ENCODE results near the gene KRTAP10-7.
"Not testable (repeated sequence)": the region's sequence is repeated elsewhere in the genome, so short reads cannot be mapped to it uniquely, and the experiment has no call there.

KRTAP10-7 gene, protein sequence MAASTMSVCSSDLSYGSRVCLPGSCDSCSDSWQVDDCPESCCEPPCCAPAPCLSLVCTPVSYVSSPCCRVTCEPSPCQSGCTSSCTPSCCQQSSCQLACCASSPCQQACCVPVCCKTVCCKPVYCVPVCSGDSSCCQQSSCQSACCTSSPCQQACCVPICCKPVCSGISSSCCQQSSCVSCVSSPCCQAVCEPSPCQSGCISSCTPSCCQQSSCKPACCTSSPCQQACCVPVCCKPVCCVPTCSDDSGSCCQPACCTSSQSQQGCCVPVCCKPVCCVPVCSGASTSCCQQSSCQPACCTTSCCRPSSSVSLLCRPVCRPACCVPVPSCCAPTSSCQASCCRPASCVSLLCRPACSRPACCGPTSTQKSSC

DNA sequence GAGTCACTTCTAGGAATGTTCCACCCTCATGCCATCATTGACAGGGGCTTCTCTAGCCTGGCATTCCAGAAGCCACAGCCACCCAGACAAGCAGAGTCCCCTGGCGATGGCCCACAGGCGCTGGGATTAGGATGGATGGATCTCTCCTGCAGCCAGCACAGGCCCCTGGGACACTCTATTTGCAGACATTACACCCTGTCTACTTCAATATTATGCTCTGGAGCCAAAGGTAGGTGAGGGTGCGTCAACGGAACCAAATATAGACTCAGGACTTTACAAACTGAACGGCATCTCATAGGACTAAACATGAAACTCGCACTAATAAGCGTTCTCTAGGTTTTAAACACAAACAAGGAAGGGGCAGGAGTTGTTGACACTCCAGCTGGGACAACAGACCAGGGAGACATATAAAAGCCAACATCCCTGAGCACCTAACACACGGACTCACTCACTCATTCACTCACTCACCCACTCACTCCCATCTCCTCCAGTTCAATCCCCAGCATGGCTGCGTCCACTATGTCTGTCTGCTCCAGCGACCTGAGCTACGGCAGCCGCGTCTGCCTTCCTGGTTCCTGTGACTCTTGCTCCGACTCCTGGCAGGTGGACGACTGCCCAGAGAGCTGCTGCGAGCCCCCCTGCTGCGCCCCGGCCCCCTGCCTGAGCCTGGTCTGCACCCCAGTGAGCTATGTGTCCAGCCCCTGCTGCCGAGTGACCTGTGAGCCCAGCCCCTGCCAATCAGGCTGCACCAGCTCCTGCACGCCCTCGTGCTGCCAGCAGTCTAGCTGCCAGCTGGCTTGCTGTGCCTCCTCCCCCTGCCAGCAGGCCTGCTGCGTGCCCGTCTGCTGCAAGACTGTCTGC, at the start of gene KRTAP10-7:
KRTAP10-7 (plus strand) TSS at position 480 of the 861 bp plus-strand sequence; CDS start at position 505, 25 bp downstream.
- not testable (repeated sequence) for DNase-seq

- DNase-seq = no peak
Observed at GRCh38 chr21:44550807-44551206, 49.6 kb upstream of the KRTAP10-7 start.

GRCh38 chr21:44551340-44551961, 48.9 kb upstream of the KRTAP10-7 start, which contains the start of gene KRTAP10-2:
TSS of gene KRTAP10-2 (minus strand) at chr21:44551505. CDS start at chr21:44551458, 47 bp downstream.
- no peak for DNase-seq

- DNase-seq = no peak
Observed at GRCh38 chr21:44552136-44552535, 48.3 kb upstream of the KRTAP10-7 start.

DNA sequence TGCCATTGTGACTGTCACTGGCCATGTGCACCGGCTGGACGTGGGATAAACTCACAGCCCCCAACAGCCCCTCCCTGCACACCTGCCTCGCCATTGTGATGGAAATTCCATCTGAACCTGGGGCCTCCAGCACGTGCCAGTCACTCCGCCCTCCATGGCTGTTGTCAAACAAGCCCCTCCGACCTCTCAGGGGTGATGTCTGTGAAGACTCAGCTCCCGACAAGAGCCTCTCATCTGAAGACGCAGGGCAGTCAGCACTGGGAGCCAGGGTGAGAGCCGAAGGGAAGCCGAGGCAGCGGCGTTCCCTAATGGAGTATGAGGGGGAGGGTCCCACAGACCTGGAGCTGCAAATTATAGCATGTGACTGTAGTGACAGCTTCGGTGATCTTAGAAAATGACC, 47.7 kb upstream of the KRTAP10-7 start:
- DNase-seq = no peak

- DNase-seq = no peak
Observed at GRCh38 chr21:44555200-44555875, 45.1 kb upstream of the KRTAP10-7 start.

DNA sequence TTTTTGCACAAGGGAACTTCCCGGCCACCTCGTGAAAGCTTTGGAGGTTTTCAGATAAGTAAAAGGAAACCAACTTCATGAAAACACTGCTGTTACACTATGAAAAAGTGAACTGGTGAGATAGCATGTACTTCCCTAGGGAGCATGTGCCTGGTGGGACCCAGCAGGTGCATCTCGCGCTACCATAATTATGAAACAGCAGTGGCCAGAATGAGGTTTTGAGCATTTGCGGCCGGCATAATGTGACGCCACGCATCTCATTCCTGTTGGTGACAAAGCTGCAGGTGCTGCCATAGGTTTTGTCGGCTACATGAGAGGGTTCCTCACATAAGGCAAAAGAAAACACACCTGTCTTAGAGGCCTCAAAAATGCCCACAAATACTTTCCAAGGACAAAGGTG, 43.5 kb upstream of the KRTAP10-7 start:
- DNase-seq = no peak

DNA sequence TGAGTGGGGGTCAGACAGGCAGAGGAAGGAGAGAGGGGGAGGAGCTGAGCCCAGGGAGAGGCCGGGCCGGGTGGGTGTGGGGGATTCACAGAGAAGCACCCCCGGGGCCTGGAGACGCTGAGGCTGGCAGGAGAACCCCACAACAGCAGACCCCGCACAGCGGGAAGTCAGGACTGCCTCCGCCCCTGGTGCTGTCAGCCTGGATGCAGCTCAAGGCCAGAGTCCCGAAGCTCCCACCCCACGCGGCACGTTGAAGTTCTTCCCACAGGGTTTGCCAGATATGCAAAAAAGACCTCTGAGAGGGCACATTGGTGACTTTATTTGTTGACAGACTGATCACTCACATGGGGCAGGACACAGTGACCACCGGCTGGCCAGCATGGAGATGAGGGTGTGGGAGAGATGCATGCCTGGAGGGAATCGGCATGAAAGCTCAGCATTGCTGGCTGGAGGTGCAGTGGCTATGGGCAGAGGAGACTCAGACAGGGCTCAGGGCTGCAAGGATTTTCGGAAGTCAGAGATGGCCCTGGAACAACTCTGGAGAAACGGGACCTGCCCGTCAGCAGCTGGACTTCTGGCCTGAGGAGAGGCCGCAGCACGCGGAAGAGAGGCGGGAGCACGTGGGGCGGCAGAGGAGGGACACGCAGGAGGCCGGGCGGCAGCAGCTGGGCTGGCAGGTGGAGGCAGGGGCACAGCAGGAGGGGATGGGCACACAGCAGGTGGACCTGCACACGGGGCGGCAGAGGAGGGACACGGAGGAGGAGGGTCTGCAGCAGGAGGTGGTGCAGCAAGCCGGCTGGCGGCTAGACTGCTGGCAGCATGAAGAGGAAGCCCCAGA, 42.7 kb upstream of the KRTAP10-7 start:
- DNase-seq = no peak

DNA sequence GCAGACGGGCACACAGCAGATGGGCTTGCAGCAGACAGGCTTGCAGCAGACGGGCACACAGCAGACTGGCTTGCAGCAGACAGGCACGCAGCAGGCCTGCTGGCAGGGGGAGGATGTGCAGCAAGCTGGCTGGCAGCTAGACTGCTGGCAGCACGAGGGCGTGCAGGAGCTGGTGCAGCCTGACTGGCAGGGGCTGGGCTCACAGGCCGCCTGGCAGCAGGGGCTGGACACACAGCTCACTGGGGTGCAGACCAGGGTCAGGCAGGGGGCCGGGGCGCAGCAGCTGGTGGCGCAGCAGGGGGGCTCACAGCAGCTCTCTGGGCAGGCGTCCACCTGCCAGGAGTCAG, 42.1 kb upstream of the KRTAP10-7 start:
- DNase-seq = not testable (repeated sequence)

GRCh38 chr21:44558695-44559094, 41.7 kb upstream of the KRTAP10-7 start, which contains the start of gene KRTAP10-3:
TSS of gene KRTAP10-3 (minus strand) at chr21:44558795. CDS start at chr21:44558715, 80 bp downstream.
- DNase-seq = no peak

- DNase-seq = no peak
Observed at GRCh38 chr21:44564099-44564498, 36.3 kb upstream of the KRTAP10-7 start.

DNA sequence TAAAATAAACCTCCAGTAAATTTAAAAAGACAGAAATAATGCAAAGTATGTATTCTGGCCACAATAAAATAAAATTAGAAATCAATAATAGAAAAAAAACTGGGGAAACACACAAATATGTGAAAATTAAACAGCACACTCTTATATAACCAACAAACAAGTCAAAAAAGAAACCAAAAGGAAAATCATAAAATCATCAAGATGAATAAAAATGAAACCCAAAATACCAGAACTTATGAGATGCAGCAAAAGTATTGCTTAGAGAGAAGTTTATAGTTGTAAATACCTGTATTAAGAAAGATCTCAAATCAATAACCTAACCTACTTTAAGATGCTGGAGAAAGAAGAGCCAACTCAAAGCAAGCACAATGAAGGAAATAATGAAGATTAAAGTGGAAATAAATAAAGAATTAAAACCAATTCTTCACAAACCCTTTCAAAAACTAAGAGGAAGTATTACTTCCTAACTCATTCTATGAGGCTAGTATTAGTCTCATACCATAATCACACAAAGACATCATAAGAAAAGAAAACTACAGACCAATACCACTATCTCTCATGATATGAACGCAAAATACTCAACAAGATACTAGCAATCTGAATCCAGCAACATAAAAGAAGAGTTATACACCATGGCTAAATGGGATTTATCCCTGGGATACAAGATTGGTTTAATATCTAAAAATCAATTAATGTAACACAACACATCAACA, 35.4 kb upstream of the KRTAP10-7 start:
- DNase-seq = peak; percentile 60

- peak; percentile 73 for DNase-seq
Observed at GRCh38 chr21:44566403-44566802, 34.0 kb upstream of the KRTAP10-7 start.

- no peak for DNase-seq
Observed at GRCh38 chr21:44567481-44568171, 32.8 kb upstream of the KRTAP10-7 start.

DNA sequence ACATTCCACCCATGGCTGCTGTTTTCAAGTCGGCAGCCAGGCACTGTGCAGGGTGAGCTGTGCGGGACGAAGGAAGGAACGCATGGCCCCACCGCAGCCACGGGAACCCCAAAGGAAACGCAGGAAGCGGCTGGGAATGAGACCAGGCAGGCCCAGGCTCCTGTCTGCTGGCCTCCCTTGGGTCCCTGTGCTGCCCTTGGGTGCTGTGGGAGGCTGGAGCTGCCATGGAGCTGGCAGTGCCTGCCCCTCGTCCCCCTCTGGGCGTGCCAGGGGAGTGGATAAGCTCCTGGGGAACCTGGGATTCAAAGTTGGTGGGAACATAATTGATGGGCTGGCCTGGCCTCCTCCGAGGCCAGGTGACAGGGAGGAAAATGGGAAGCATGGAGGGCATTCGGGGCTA, 32.1 kb upstream of the KRTAP10-7 start:
- DNase-seq = no peak

GRCh38 chr21:44568667-44569556, 31.5 kb upstream of the KRTAP10-7 start:
- no peak for DNase-seq

DNA sequence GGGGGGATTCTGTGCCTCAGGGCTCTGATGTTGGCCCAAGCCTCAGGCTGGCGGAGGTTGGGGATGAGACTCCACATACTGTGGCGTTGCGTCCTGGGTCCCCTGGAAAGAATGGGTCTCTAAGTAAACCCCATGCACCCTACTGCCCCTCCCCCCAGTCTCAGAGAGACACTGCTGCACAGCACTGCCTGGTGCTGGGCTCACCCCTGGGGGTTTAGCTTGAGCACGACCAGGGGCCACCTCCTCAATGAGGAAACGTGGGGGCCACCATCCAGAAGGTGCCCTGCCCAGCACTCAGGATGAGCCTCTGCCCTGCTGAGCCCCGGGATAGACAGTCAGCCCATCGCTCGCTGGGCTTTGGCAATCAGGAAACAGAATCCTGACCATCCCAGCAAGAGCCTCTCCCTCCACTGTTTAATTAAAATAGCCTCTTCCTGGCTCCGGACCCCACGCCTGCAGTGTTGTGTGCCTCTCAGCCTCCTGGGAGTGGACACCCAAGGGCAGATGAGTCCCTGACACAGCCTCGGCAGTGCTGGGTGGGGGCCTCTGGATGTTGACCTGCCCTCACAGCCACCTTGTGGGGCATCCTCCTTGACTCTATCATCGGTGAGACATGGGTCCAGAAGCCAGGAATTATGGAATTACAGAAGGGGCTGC, 30.4 kb upstream of the KRTAP10-7 start:
- DNase-seq = no peak

- no peak for DNase-seq
Observed at GRCh38 chr21:44571296-44571695, 29.1 kb upstream of the KRTAP10-7 start.
